Transverse colon (tissue), 4 donors: ENCODE data around the gene FLYWCH1. TPM values are rescaled to one million over a fixed set of nuclear protein-coding genes. Genes with fewer than 3 reads are reported as not detected.
"Not testable (repeated sequence)": the region's sequence is repeated elsewhere in the genome, so short reads cannot be mapped to it uniquely, and the experiment has no call there.

ENCODE experiments used
- DNase-seq: peaks from one replicate; pipeline ENCODE4 v3.0.0-alpha.2; 2019
- H3K27ac ChIP-seq, 4 donors: fragments of 200-600 bp; sonication (generic); 2 replicates each; pipeline ENCODE4 v1.5.1; 2016 to 2018; ENCODE audit warnings: inconsistent platforms in 4 of 4
- H3K27me3 ChIP-seq: fragments of 200-600 bp; sonication (generic); 2 replicates; pipeline ENCODE4 v1.5.1; 2017; ENCODE audit warnings: inconsistent platforms
- H3K36me3 ChIP-seq, 4 donors: fragments of 200-600 bp; sonication (generic); 2 replicates each; pipeline ENCODE4 v1.5.1; 2017 to 2019; ENCODE audit warnings: inconsistent platforms in 4 of 4
- H3K4me1 ChIP-seq, 4 donors: fragments of 200-600 bp; sonication (generic); 2 replicates each; pipeline ENCODE4 v1.5.1; 2017 to 2020; ENCODE audit warnings: inconsistent platforms in 4 of 4
- H3K4me3 ChIP-seq, 4 donors: fragments of 200-600 bp; sonication (generic); 1 replicate in 1 of 4; 2 replicates in 3 of 4; pipeline versions ENCODE4 v1.5.1 to v1.6.1; 2017 to 2019; ENCODE audit warnings: inconsistent platforms in 4 of 4
- H3K9me3 ChIP-seq, 2 donors: fragments of 200-600 bp; sonication (generic); 2 replicates each; pipeline ENCODE4 v1.5.1; 2017 to 2019; ENCODE audit warnings: inconsistent platforms in 2 of 2
- EP300 ChIP-seq: sonication (generic); formaldehyde crosslinking; IDR thresholded peaks from one replicate; pipeline ENCODE4 v1.6.1; 2017; ENCODE audit warnings: antibody characterized with exemption, low read depth
- POLR2A ChIP-seq: fragments of 450-650 bp; IDR thresholded peaks from one replicate; pipeline ENCODE4 v1.6.1; 2016; ENCODE audit warnings: antibody characterized with exemption, mild to moderate bottlenecking, moderate library complexity
- POLR2AphosphoS5 ChIP-seq, 3 donors: sonication (generic); formaldehyde crosslinking; IDR thresholded peaks; one replicate each; pipeline ENCODE4 v1.6.1; 2016; ENCODE audit warnings: antibody characterized with exemption in 3 of 3
- WGBS, 2 donors: methylation state at CpG; one replicate each; pipeline ENCODE4 v1.1.5; 2018; ENCODE audit warnings: low coverage in 1 of 2; 5-methylcytosine and 5-hydroxymethylcytosine counted together
- in situ Hi-C, 4 donors: fragments of 200-750 bp; cut with MboI; loops; one replicate each; pipeline versions ENCODE4 v1.15.0 to v1.15.1; 2017; ENCODE audit warnings: low sequenced_read_pairs in 3 of 4, low pct_ligation_motif_present in 1 of 4, low pct_unique_long_range_greater_than_20kb in 1 of 4
- intact Hi-C: fragments of 100-400 bp; cut with DNase I; formaldehyde crosslinking; loops from one replicate; pipeline ENCODE4 v1.15.1; 2023; ENCODE audit warnings: low total_unique reads
- total RNA-seq, 4 donors: library from RNA; depleted of rRNA; stranded (reverse); fragments of >200 nt; gene quantifications; one replicate each; pipeline ENCODE4 v1.1.0, GENCODE V29; 2016
- TF ChIP-seq, protein P1 (sequence below), 5 experiments: fragments of 200-600 bp in 3 of 5; fragments of 450-650 bp in 2 of 5; sonication (generic) in 3 of 5; IDR thresholded peaks; 1 replicate in 2 of 5; 2 replicates in 3 of 5; pipeline ENCODE4 v1.5.1; 2016 to 2017; ENCODE audit warnings: antibody characterized with exemption in 5 of 5, inconsistent platforms in 3 of 5, mild to moderate bottlenecking in 2 of 5, moderate library complexity in 1 of 5

FLYWCH1 gene
- total RNA-seq, 4 donors from 2014 or later: 29.1 to 59.1 (median 34.6) TPM

DNA sequence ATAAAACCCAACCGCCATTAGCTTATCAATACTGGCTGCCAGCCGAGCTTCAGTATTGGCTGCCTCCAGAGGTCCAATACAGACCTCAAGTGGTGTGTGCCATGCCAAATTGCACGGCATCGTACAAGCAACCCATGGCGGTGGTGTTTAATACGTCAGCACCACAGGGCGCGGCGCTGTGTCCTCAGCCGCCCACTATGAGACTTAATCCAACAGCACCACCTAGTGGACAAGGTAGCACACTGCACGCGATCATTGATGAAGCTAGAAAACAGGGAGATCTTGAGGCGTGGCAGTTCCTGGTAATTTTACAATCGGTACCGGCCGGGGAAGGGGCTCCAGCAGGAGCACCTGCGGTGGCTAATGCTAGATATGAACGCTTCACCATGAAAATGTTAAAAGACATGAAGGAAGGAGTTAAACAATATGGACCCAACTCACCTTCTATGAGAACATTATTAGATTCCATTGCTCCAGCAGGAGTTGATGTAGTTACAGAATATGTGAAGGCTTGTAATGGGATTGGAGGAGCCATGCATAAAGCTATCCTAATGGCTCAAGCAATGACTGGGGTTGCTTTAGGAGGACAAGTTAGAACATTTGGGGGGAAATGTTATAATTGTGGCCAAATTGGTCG is 15.4 kb downstream of the FLYWCH1 start:
- H3K9me3 ChIP-seq: no peaks in the 10 kb centered on the region
- no peak overlapping the region for H3K4me3 ChIP-seq
- intact Hi-C loops: no loop called here
- TF ChIP-seq, protein P1, sequence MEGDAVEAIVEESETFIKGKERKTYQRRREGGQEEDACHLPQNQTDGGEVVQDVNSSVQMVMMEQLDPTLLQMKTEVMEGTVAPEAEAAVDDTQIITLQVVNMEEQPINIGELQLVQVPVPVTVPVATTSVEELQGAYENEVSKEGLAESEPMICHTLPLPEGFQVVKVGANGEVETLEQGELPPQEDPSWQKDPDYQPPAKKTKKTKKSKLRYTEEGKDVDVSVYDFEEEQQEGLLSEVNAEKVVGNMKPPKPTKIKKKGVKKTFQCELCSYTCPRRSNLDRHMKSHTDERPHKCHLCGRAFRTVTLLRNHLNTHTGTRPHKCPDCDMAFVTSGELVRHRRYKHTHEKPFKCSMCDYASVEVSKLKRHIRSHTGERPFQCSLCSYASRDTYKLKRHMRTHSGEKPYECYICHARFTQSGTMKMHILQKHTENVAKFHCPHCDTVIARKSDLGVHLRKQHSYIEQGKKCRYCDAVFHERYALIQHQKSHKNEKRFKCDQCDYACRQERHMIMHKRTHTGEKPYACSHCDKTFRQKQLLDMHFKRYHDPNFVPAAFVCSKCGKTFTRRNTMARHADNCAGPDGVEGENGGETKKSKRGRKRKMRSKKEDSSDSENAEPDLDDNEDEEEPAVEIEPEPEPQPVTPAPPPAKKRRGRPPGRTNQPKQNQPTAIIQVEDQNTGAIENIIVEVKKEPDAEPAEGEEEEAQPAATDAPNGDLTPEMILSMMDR (IDR thresholded peaks at IDR 0.05): peak; percentile 96 to 98 (median 97)
- TF ChIP-seq EP300: no peak
- no peak for TF ChIP-seq POLR2A
- TF ChIP-seq POLR2AphosphoS5 (IDR thresholded peaks at IDR 0.05): peak in 1 of 3 donors; percentile 37
- no peaks in the 10 kb centered on the region for H3K27me3 ChIP-seq
- H3K4me1 ChIP-seq: peaks cover 0 to 8% (median 2%) of the 10 kb centered on the region in 4 donors
- in situ Hi-C loops: loop anchor here in 1 of 4 donors (10.0 kb wide), 1 partner anchor 52 kb away; no protein-coding TSS in a partner anchor
- H3K36me3 ChIP-seq: peaks cover 0 to 11% (median 4%) of the 10 kb centered on the region in 4 donors
- 7 to 17% methylated on average over 6 to 19 of the region's 19 CpGs for WGBS, 2 donors
- peak; percentile 92 for DNase-seq
- no peak overlapping the region for H3K27ac ChIP-seq

DNA sequence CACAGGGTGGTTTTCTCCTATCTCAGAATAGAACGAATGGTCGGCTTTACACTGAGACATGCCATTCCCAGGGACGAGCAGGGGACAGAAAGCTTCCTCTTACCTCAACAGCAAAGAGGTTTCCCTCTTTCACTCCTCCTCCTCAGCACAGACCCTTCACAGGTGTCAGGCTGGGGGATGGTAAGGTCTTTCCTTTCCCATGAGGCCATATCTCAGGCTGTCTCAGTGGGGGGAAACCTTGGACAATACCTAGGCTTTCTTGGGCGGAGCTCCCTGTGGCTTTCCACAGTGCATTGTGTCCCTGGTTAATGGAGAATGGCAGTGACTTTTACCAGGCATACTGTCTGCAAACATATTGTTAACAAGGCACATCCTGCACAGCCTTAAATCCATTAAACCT is 16.4 kb downstream of the FLYWCH1 start:
- H3K27ac ChIP-seq, intact Hi-C loops, H3K4me3 ChIP-seq, H3K4me1 ChIP-seq, H3K27me3 ChIP-seq, H3K9me3 ChIP-seq, DNase-seq: not testable (repeated sequence)
- peaks cover 0 to 13% (median 4%) of the 10 kb centered on the region in 4 donors for H3K36me3 ChIP-seq
- 94% methylated on average over 4 of the region's 4 CpGs; no CpG with 5 or more reads in 1 of the 2 donors for WGBS, 2 donors
- in situ Hi-C loops: loop anchor here in 1 of 4 donors (10.0 kb wide), 1 partner anchor 53 kb away; no protein-coding TSS in a partner anchor

DNA sequence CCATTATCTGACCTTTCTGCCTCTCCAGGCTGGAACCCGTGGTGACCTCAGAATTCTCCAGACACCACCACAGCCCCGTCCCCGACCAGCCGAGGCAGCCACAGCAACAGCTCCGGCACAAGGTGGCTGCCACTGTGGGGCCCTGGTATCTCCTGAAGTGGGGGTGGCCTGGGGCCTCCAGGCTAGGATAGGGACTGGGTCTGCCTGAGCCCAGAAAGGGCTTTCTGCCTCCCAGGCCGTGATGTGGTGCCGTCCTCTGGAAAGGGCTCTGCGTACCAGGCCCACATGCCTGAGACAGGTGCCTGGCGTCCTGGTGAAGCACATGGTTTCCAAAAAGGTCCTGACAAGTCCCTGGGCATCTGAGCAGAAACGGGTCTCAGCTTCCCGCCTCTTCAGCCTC is 17.1 kb downstream of the FLYWCH1 start:
- Histone ChIP-seq H3K9me3 (no peaks in the 10 kb centered on the region), H3K27ac (no peak overlapping the region), H3K4me3 (no peak overlapping the region), H3K27me3 (no peaks in the 10 kb centered on the region), H3K36me3 (peaks cover 0 to 20% (median 4%) of the 10 kb centered on the region in 4 donors), H3K4me1 (peaks cover 0 to 8% (median 2%) of the 10 kb centered on the region in 4 donors)
- DNase-seq: no peak
- 90% methylated on average over 9 of the region's 11 CpGs; no CpG with 5 or more reads in 1 of the 2 donors for WGBS, 2 donors
- in situ Hi-C loops (loop anchor here in 1 of 4 donors (10.0 kb wide), 1 partner anchor 54 kb away; no protein-coding TSS in a partner anchor), intact Hi-C loops (no loop called here)
- no peak for TF ChIP-seq POLR2A
- TF ChIP-seq EP300: no peak
- no peak for TF ChIP-seq POLR2AphosphoS5 (IDR thresholded peaks at IDR 0.05)
- TF ChIP-seq, protein P1 (IDR thresholded peaks at IDR 0.05): no peak

DNA sequence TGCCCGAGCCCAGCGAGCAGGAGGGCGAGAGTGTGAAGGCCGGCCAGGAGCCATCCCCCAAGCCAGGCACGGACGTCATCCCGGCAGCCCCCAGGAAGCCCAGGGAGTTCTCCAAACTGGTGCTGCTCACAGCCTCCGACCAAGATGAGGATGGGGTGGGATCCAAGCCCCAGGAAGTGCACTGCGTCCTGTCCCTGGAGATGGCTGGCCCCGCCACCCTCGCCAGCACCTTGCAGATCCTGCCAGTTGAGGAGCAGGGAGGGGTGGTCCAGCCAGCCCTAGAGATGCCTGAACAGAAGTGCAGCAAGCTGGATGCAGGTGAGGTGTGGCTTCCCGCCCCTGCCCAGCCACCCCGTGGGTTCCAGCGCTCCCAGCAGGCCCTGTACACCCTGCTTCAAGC is 18.0 kb downstream of the FLYWCH1 start:
- H3K36me3 ChIP-seq: peaks cover 0 to 28% (median 7%) of the 10 kb centered on the region in 4 donors
- no peak for DNase-seq
- no peaks in the 10 kb centered on the region for H3K9me3 ChIP-seq
- H3K4me1 ChIP-seq: peaks cover 0 to 8% (median 2%) of the 10 kb centered on the region in 4 donors
- H3K27me3 ChIP-seq: no peaks in the 10 kb centered on the region
- 95% methylated on average over 14 of the region's 14 CpGs; no CpG with 5 or more reads in 1 of the 2 donors for WGBS, 2 donors
- no peak overlapping the region for H3K27ac ChIP-seq
- no peak overlapping the region for H3K4me3 ChIP-seq
- TF ChIP-seq EP300 (no peak), POLR2AphosphoS5 (IDR thresholded peaks at IDR 0.05) (no peak), POLR2A (no peak)
- TF ChIP-seq, protein P1 (IDR thresholded peaks at IDR 0.05): no peak
- in situ Hi-C loops: loop anchor here in 1 of 4 donors (10.0 kb wide), 1 partner anchor 55 kb away; no protein-coding TSS in a partner anchor
- intact Hi-C loops: no loop called here
